ENCODE data around the gene SAMD4A.

Gene SAMD4A

DNA sequence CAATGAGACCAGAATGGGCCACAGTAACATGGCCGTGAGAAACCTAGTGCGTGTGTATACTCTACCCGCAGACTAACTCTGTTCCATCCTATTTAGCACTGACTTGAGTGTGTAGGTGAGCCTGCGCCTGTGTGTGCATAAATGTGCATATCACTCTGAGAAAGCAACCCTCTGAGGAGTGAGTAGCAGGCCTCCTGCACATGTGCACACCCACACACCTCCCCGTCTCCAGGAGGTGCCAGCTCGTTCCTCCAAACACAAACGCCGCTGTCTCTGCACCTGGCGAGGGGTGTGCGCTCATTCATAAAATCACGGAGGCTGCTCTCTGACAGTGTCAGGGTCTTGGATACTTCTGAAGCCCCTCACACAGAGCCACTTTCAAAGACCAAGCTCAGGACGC is 196.8 kb downstream of the SAMD4A start:
- no peak for DNase-seq (ENCODE audit: extremely low read depth, insufficient read length)
- Histone ChIP-seq H3K4me3 (replicated peaks; ENCODE audit: low read depth, low read length) (no peak overlapping the region), H3K27me3 (replicated peaks; ENCODE audit: control insufficient read depth, insufficient read depth, low read length) (no peaks in the 10 kb centered on the region), H3K36me3 (ENCODE audit: control insufficient read depth, insufficient read depth, low read length) (no peaks in the 10 kb centered on the region)
- TF ChIP-seq, protein P1, sequence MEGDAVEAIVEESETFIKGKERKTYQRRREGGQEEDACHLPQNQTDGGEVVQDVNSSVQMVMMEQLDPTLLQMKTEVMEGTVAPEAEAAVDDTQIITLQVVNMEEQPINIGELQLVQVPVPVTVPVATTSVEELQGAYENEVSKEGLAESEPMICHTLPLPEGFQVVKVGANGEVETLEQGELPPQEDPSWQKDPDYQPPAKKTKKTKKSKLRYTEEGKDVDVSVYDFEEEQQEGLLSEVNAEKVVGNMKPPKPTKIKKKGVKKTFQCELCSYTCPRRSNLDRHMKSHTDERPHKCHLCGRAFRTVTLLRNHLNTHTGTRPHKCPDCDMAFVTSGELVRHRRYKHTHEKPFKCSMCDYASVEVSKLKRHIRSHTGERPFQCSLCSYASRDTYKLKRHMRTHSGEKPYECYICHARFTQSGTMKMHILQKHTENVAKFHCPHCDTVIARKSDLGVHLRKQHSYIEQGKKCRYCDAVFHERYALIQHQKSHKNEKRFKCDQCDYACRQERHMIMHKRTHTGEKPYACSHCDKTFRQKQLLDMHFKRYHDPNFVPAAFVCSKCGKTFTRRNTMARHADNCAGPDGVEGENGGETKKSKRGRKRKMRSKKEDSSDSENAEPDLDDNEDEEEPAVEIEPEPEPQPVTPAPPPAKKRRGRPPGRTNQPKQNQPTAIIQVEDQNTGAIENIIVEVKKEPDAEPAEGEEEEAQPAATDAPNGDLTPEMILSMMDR (IDR thresholded peaks at IDR 0.05; ENCODE audit: insufficient read depth, low read length, poor library complexity, severe bottlenecking), result no peak

DNA sequence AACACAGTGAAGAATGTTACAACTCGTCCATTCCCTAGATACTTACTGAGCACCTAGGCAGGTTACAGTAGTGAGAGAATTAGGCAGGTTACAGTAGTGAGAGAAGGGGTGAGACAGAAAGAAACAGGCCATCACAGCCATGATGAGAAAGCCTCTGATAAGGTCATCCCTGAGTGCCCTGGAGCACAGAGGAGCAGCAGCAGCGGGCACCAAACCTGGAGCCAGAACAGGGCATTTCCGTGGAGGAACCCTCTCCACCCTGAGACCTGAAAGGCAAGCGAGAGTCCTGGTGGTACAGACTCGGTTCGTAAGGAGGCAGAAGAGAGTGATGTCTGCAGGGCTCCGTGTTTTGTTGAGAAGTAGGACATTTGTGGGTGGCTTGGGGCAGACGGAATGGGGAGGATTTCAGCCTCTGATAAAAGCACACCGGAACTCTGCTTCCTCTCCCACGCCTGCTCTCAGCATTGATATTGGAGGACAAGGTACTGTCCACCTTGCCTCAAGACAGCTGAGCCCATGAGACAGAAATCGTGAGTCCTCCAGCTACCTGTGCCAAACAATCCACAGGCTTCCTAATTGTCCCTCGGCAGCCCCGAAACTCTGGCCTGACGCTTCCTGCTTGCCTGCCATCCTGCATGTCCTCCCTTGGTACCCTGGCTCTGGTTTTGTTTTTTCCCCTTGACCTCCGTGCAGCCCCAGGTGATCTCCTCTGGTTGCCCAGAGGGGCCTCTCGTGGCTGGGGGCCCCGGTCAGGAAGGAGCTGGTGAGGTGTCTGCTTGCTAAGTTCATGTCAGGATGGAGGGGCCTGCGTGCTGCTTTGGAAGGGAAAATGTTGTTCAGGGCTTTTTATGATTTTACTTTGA is 199.6 kb downstream of the SAMD4A start:
- no peaks in the 10 kb centered on the region for H3K27me3 ChIP-seq (replicated peaks; ENCODE audit: control insufficient read depth, insufficient read depth, low read length)
- TF ChIP-seq, protein P1 (IDR thresholded peaks at IDR 0.05; ENCODE audit: insufficient read depth, low read length, poor library complexity, severe bottlenecking), result no peak
- no peak overlapping the region for H3K4me3 ChIP-seq (replicated peaks; ENCODE audit: low read depth, low read length)
- no peak for DNase-seq (ENCODE audit: extremely low read depth, insufficient read length)
- no peaks in the 10 kb centered on the region for H3K36me3 ChIP-seq (ENCODE audit: control insufficient read depth, insufficient read depth, low read length)

DNA sequence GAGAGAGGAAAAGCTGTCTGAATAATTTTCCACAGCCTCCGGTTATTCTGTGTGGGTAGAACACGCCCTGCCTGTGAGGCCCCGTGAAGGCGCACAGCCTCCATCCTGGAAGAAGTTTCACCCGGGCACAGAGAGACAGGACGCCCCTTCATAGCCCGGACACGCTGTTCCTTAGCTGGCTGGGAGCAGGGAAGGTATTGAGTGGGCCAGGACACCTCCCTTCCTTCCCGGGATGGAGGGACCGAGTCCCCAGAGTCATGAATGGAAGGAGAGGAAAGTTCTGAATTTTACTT is 200.2 kb downstream of the SAMD4A start:
- Histone ChIP-seq H3K4me3 (replicated peaks; ENCODE audit: low read depth, low read length) (no peak overlapping the region), H3K27me3 (replicated peaks; ENCODE audit: control insufficient read depth, insufficient read depth, low read length) (no peaks in the 10 kb centered on the region), H3K36me3 (ENCODE audit: control insufficient read depth, insufficient read depth, low read length) (no peaks in the 10 kb centered on the region)
- TF ChIP-seq, protein P1 (IDR thresholded peaks at IDR 0.05; ENCODE audit: insufficient read depth, low read length, poor library complexity, severe bottlenecking), result no peak
- no peak for DNase-seq (ENCODE audit: extremely low read depth, insufficient read length)

DNA sequence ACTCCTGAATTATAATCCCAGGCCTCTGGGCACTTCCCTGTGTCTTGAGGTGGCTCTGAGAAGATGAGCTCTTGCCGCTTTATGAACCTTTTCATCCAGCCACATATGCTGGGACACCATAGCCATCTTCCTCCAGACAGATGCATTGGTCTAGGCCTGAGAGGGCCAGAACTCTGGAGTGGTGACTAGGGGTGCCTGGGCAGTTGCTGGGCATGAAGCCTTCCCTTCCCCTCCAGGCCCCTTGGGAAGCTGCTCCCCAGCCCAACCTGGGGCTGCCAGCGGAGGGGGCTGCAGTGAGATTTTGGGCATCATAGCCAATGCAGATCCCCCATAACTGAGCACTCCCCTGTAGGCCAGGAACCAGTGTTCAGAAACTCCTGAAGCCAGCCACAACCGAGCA is 200.5 kb downstream of the SAMD4A start:
- Histone ChIP-seq H3K36me3 (ENCODE audit: control insufficient read depth, insufficient read depth, low read length) (no peaks in the 10 kb centered on the region), H3K4me3 (replicated peaks; ENCODE audit: low read depth, low read length) (no peak overlapping the region), H3K27me3 (replicated peaks; ENCODE audit: control insufficient read depth, insufficient read depth, low read length) (no peaks in the 10 kb centered on the region)
- no peak for DNase-seq (ENCODE audit: extremely low read depth, insufficient read length)
- TF ChIP-seq, protein P1 (IDR thresholded peaks at IDR 0.05; ENCODE audit: insufficient read depth, low read length, poor library complexity, severe bottlenecking), result no peak

DNA sequence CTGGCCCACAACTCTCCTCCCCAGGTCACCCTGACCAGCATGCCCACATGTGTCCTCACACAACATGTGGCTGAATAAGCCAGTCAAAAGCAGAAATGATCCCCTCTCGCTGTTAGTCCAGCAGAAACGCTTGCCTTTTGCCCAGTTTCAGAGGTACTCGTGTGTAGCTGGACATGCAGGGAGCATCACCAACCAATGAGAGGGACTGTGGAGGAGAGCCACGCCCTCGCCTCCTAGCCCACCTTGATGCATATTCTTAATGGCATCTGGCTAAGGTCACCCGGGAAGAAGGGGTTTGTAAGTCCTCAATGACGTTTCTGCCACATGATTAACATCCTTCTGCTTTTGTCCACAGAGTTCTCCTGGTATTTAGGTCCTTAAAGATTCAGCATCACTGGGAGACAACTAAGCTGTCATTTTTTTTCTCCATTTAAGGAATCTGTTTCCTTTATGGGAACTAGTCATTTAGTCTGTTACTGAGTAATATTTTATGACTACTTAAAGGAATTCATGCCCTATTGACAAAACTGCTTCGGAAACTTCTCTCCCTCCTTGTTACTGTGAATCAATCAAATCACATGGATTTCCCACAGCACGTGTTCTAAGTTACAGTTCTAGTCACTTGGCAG is 201.7 kb downstream of the SAMD4A start:
- no peaks in the 10 kb centered on the region for H3K36me3 ChIP-seq (ENCODE audit: control insufficient read depth, insufficient read depth, low read length)
- DNase-seq (ENCODE audit: extremely low read depth, insufficient read length), result no peak
- H3K4me3 ChIP-seq (replicated peaks; ENCODE audit: low read depth, low read length), result no peak overlapping the region
- TF ChIP-seq, protein P1 (IDR thresholded peaks at IDR 0.05; ENCODE audit: insufficient read depth, low read length, poor library complexity, severe bottlenecking), result no peak
- no peaks in the 10 kb centered on the region for H3K27me3 ChIP-seq (replicated peaks; ENCODE audit: control insufficient read depth, insufficient read depth, low read length)

Data from GM06990 (cell line).